G401.6 (cell line): Measurements from ENCODE around the gene MYO9B.
"Not testable (repeated sequence)": the region's sequence is repeated elsewhere in the genome, so short reads cannot be mapped to it uniquely, and the experiment has no call there.

ENCODE experiments used
- FAIRE-seq: peaks from 2 replicates; lab custom pipeline; 2012; peaks lifted over from hg19 to GRCh38; lab: Jason Lieb, UNC

MYO9B gene

DNA sequence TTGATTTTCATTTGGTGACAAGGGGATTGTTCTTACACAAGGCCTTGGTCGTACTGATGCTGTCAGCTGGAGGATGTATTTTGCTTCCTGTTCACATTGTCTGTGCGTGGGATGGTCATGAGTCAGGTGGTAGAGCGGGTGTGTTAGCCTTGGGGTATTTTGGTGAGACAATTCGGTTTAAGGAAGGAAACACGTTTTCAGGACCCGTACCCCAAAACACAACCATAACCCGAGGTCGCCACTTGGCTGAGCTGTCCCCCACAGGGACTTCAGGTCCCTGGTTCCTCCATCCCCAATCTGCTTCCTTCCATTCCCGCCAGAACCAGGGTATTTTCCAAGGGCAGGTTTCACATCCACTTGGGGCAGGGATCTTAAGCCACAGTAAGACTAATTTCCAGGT is 15.0 kb downstream of the MYO9B start:
- no peak for FAIRE-seq

DNA sequence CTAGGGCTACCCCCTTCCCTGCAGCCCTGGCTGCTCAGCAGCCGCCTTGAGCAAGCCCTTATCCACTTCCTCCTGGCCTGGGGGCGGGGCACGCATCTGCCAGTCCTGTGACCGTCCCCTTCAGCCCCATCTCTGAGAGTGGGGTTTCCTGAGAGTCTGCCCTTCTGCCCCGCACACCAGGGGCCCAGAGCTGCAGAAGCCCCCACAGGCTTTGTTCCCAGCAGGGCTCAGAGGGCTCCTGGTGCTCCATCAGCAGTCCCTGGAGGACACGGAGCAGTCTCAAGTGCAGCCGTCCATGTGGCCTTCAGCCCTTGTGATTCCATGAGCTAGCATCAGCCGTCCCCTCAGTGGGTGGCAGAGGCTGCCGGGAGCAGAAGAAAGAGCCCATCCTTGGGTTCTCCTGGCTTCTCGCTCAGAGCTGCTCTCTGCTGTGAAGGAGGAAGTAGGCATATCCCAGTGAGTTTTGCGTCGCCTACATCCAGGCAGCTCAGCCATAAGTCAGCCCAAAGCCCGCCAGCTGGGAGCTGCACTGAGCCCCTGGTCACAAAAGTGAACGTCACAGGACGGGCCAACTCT is 16.3 kb downstream of the MYO9B start:
- FAIRE-seq: no peak

DNA sequence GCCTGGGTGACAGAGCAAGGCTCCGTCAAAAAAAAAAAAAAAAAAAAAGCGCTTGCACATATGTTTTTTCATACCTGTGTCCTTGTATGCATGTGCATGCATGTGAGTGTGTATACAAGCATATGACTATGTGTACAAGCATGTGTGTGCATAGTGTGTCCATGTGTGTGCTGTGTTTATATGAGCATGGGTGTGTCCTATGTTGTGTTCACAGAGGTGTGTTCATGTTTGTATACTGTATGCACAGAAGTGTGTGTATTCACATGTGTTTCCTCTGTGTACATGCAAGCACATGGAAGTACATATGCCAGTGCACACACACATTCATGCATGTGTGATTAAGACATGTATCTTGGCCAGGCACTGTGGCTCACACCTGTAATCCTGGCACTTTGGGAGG is 17.1 kb downstream of the MYO9B start:
- no peak for FAIRE-seq

DNA sequence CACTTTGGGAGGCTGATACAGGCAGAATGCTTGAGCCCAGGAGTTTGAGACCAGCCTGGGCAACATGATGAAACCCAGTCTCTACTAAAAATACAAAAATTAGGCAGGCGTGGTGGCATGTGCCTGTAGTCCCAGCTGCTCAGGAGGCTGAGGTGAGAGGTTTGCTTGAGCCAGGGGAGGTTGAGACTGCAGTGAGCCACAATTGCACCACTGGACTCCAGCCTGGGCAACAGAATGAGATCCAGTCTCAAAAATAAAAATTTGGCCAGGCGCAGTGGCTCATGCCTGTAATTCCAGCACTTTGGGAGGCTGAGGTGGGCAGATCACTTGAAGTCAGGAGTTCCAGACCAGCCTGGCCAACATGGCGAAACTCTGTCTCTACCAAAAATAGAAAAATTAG is 19.1 kb downstream of the MYO9B start:
- not testable (repeated sequence) for FAIRE-seq

- no peak for FAIRE-seq
Measured at GRCh38 chr19:17095141-17095919, 19.8 kb downstream of the MYO9B start.

DNA sequence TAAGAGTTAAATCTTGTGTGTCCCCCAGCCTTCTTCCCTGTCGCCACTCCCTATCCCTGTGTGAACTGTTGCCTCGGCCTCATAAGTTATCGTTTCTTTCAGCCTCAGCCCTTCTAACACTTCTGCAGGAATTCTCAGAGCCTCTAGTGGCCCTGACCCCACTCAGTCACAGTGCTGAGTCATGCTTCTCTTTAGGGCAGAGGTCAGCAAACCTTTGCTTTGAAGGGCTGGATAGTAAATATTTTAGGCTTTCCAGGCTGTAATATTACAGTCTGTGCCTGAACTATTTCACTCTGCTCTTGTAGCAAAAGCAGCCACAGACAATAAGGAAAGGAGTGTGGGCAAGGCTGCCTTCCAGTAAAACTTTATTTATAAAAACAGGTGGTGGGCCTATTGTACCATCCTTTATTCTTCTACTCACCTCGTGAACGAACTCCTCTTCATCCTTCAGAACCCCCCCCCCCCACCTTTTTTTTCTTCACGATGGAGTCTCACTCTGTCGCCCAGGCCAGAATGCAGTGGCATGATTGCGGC is 22.1 kb downstream of the MYO9B start:
- no peak for FAIRE-seq

DNA sequence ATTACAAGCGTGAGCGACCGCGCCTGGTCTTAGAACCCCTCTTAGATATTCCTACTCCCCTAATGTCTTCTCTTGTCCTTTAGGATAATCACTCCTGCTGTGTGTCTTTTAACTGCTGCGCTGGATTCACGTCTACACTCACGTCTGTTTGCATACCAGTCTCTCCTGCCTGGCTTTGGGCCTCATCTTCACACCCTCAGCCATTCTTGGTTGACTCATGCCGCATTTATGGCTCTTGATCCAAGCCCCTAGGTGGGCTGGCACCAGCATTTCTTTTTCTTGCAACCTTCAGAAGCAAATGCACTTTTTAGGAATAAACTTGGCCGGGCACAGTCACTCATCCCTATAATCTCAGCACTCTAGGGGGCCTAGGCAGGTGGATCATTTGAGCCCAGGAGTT is 22.7 kb downstream of the MYO9B start:
- FAIRE-seq: no peak

DNA sequence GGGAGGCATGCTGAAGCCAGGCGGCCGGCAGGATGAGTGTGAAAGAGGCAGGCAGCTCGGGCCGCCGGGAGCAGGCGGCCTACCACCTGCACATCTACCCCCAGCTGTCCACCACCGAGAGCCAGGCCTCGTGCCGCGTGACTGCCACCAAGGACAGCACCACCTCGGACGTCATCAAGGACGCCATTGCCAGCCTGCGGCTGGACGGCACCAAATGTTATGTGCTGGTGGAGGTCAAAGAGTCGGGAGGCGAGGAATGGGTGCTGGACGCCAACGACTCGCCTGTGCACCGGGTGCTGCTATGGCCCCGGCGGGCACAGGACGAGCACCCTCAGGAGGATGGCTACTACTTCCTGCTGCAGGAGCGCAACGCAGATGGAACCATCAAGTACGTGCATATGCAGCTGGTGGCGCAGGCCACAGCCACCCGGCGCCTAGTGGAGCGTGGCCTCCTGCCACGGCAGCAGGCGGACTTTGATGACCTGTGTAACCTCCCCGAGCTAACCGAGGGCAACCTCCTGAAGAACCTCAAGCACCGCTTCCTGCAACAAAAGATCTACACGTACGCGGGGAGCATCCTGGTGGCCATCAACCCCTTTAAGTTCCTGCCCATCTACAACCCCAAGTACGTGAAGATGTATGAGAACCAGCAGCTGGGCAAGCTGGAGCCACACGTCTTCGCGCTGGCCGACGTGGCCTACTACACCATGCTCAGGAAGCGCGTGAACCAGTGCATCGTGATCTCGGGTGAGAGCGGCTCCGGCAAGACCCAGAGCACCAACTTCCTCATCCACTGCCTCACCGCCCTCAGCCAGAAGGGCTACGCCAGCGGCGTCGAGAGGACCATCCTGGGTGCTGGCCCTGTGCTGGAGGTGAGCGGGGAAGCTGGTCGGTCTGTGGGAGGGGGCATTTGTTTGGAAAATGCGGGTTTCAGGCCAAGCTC is 26.4 kb downstream of the MYO9B start:
- FAIRE-seq: no peak

DNA sequence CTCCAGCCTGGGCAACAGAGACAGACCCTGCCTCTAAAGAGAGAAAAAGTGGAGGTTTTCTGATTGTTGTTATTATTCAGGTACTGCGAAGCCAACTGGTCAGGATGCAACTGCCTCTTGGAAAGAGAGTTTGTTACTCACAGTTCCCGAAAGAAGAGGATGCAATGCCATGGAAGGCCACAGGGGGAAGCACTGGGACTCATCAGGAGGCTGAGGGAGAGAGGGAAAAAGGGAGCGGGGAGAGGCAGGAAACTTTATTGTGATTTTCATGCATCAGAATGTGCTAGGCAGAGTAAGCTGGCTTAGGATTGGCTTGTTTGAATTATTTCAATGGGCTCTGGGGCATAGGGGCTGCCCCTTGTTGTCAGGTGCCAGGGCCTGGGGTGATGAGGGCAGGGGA is 27.6 kb downstream of the MYO9B start:
- peak; percentile 19 for FAIRE-seq

- no peak for FAIRE-seq
Measured at GRCh38 chr19:17104679-17105078, 29.1 kb downstream of the MYO9B start.

- no peak for FAIRE-seq
Measured at GRCh38 chr19:17105556-17105955, 30.0 kb downstream of the MYO9B start.

DNA sequence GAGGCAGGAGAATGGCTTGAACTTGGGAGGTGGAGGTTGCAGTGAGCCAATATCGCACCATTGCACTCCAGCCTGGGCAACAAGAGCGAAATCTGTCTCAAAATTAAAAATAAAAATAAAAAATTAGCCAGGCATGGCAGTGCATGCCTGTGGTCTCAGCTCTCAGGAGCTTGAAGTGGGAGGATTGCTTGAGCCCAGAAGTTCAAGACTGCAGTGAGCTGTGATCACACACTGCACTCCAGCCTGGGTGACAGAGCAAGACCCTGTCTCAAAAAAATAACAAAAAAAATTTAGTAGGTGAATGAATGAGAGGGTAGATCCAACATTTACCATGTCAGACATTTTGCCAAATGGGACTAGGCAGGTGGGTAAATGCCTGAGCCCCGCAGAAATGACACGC is 31.4 kb downstream of the MYO9B start:
- FAIRE-seq: not testable (repeated sequence)

DNA sequence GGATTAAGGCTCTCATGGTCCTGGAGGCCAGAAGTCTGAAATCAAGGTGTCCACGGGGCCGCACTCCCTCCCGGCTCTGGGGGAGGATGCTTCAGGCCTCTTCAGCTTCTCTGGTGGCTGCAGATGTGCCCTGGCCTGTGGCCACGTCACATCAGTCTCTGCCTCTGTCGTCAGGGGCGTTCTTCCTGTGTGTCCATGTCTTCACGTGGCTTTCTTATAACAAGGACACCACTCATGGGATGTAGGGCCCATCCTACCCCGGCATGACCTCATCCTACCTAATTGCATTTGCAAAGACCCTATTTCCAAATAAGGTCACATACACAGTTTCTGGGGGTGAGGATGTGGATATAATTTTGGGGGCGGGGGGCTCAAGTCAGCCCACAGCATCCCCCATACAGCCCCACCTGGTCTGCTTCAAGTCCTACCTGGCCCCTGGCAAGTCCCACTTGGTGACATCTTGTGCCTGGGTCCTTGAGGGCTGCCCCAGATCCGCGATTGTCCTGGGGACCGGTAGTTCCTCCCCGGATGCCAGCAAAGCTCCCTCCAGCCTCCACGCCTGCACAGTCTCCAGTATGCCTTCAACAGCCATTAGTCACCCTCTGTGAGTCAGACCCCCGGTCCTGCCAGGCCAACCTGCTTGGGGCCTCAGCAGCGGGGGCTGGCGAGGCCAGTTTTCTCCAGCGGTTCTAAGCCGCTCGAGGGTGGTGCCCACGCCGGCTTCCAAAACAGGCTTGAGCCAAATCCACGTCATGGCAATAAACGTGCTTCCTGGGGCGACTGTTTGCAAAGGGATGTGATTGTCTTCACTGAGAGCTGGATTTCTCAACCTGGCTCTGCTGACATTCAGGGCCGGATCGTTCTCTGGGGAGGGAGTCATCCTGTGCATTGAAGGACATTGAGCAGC is 32.2 kb downstream of the MYO9B start:
- FAIRE-seq: no peak

DNA sequence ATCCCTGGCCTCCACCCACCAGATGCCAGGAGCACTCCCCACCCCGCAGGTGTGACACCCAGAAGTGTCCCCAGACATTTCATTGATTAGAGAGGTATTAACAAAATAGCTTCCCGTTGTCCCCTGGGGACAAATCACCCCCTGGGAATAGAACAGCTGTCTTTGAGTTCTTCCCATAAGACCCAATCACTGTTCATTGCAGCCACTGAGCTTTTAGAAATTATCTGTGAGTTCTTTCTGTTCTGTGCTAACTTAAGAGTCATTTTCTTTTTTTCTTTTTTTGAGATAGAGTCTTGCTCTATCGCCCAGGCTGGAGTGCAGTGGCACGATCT is 32.8 kb downstream of the MYO9B start:
- FAIRE-seq: no peak

- no peak for FAIRE-seq
Measured at GRCh38 chr19:17109300-17109699, 33.7 kb downstream of the MYO9B start.

GRCh38 chr19:17109962-17110598 is 34.5 kb downstream of the MYO9B start:
- FAIRE-seq: no peak

DNA sequence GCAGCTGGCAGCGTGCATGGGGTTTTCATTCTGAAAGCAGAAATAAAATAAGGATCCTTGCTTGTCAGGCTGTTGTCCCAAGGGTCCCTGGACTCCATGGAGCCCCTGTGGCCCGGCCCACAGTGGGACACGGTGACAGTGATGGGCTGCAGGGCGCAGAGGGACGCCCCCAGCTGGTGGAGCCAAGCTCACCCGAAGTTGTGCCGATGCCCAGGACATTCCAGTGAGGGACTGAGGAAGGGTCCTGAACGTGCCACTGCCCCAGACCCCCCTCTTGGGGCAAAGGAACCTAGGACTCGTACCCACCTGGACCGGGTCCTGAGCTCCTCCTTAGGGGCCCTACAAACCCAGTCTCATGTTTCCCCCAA is 35.0 kb downstream of the MYO9B start:
- FAIRE-seq: no peak

- no peak for FAIRE-seq
Measured at GRCh38 chr19:17111766-17112165, 36.2 kb downstream of the MYO9B start.

DNA sequence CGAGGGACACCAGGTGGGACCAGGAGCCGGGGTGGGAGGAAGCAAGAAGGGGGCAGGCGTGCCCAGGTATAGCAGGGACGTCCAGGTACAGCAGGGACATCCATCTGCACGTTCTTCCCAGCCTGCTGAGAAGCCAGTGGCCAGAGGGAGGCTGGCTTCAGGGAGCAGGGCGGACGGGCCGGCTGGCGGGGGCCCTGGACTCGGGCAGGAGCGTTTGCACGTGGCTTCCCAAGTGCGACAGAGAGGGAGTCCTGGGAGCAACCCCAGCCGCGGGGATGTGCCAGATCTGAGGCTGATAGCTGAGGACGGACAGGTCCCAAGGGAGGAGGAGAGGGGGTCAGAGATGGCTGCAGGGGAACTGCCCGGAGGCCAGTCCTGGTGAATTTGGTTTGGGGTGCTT is 36.7 kb downstream of the MYO9B start:
- no peak for FAIRE-seq

DNA sequence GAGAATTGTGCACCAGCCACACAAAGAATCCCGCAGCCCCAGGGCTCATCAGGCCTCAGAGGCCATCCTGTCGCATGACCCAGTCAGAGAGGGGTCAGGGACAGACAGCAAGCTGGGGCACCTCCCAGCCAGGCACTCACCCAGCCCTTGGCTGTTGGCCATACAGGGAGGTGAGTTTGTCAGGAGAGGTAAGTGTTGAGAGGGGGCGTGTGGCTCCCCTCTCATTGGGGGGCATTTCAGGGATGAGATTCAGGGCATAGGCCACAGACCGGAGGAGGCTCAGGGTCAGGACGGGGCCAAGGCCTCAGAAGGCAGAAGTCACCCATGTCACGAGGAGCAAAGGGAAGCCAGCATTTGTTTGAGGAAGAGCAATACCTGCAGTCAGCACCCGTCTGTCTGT is 37.1 kb downstream of the MYO9B start:
- no peak for FAIRE-seq

GRCh38 chr19:17113127-17113785 is 37.7 kb downstream of the MYO9B start:
- FAIRE-seq: no peak
